Cerebellar nuclear complex (tissue), 1 donor: ENCODE data around the gene KRT23.

ENCODE experiments used
- DNase-seq, 2 experiments: peaks; one replicate each; lab custom pipeline; 2025; lab: John Stamatoyannopoulos, UW

The KRT23 gene

DNA sequence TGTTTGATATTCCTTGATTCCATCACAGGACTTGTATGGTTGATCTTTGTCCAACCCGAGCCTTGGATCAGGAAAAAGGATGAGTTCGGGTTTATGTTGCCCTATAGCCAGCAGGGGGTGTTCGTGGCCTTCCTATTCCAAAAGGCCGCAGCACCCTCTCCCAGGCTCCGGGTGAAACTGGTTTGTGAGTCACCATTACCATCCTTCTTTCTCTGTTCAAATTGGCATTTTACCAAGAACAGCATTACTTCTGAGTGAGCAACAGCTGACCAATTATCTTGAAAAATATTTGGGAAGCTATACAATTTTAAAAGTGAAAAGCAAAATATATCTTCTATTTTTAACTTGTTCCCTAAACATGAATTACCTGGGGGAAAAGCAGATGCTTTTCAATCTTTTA, 28.1 kb downstream of the KRT23 start:
- peak; percentile 12 to 65 for DNase-seq

GRCh38 chr17:40906613-40907012, 30.8 kb downstream of the KRT23 start:
- DNase-seq = no peak

GRCh38 chr17:40905370-40905769, 32.1 kb downstream of the KRT23 start:
- DNase-seq = no peak

DNA sequence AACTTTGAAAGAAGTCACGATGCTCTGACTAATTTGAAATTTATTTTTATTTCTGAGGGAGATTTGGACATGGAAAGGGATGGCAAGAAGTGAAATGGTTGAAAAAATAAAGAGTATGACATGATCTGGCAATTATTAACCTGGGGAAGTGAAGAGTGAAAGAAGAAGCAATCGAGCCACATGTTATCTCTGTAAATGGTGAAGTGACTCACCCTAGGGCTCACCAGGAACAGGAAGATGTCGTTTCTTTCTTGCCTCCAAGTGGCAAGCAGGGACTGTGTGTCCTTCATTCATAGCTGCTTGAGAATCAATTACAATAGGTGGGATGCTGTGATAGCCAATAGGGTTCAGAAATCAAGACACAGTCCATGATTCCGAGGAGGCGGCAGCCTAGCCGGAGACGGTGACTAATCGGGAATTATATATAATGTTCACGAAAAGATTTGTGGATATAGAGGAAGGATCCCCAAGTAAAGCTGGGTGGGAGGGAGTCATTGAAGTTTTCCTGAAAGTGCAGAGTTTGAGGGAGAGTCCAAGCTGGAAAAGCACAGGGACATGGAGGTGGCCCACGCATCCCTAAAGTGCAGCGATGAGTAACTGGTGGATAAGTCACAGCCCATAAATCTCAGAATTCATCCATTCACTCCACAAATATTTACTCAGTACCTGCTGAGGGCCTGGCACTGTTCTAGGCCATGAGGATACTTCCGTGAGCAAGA, 34.2 kb downstream of the KRT23 start:
- no peak for DNase-seq

GRCh38 chr17:40902498-40902897, 34.9 kb downstream of the KRT23 start:
- DNase-seq = no peak

DNA sequence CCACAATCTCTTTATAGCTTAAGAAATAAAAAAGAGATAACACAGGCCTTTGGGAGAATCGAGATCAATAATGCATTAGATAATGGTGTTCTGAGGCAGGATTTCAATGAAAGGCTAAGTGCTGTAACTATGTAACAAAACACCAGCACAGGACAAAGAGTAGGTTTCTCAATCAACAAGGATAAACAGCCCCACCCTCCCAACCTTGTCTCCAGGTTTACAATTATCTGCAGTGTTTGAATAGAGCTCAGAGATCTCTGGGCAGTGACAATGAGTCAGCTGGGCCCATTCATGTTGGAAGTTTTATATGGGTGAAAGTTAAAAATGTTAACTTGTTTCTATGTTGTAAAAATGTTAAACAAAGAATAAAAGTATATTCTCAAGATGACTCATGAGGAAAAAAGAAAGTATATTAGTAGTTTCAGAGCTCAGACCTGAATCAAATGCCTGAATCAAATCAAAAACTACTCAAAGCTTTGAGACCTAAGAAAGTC, 35.4 kb downstream of the KRT23 start:
- DNase-seq = no peak

DNA sequence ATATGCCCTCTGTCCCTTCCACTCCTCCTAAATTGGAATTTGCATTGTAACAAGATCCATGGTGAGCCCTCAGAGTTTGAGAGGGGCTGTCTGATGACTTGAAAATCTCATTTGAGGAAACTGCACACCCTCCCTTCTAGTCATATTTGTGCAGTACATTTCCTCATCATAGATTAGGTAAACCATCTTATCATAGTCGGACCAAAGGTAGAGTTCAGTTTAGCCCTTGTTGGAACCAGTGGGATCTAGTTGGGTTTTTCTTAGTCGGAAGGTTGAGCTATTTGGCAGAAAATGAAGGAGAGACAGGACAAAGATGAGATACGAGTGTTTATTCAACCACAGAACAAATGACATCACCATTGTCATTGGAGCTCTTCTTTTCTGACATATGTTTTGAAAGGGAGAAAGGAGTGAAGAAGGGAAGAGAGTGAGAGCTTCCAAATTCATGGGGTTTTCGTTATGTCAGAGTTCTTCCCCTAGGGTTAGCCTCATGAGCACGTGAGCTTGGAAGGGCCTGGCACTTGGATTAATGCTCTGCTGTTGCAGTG, 36.6 kb downstream of the KRT23 start:
- DNase-seq = no peak

DNA sequence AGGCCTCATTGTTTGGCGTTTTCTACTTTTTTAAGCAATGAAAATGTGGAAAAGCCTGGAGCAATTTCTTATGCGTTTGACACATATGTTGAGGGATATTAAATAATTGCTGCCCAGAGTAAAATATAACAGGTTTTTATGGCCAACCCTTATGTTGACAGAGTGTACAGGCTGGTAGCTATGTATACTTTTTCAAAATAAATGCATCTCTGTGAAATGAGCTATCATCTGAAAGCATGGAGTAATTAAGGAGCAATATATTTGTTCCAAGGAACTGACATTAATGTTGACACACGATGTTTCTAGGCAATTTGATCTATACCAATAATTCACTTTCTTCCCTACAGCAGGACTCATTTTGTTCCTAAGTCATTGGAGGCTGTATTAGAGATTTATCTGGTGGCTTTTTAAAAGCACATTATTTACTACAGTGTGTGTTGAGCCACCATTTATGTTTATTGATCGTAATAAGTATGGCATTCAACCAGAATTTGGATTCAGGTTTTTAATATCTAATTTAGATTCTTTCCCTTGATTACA, 40.5 kb downstream of the KRT23 start:
- DNase-seq = no peak

GRCh38 chr17:40895106-40895730, 42.2 kb downstream of the KRT23 start:
- DNase-seq = no peak

GRCh38 chr17:40888196-40888720, 49.2 kb downstream of the KRT23 start:
- DNase-seq = no peak

DNA sequence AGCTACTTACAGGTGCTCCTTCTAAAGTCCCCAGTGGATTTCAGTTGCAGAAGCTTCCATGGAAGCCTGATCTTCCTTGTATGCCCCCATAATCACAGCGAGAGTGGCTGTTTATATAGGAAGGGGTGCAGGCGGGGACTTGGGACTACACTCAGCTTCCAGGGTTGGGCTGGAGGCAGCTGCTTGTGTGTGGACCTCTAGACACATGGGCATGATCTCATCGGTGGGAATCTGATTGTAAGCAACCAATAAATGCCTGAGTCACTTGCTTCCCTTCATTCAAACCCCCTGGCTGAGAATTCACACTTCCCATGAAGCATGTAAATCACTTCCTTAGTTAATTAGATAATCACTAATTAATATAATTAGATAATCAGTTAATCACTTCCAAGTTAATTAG, 51.4 kb downstream of the KRT23 start:
- DNase-seq = no peak

DNA sequence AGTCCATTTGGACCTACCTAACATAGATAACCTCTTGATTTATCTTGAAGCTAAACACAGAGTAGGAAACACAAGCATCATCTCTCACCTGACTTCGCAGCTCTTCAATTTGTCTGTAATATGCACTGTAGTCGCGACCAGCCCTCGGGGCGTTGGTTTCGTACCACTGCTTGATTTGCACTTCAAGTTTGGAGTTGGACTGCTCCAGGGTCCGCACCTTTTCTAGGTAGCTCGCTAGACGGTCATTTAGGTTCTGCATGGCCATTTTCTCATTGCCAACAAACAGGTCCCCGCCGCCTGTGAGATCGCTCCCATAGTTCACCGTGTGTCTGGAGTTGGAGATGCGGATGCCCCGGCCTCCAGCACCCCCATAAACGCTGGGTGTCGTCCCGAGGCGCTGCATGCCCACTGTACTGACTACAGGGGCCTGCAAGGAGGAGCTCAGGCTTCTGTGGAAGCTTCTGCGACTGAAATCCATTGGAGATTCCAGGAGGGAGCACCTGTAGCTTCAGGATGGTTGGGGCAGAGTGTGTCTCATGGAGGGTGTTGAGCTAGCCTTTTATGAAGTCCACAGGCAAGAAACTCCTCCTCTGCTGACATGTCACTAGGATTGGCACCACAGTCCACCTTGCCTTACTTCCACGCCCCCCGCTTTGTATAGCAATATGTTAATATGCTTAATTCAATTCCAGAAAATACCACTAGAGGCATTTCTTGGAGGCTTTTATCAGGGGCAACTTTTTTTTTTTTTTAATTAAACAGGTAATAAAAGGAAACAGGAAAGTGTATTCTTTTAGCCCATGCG, 52.5 kb downstream of the KRT23 start, which contains the start of gene KRT20:
KRT20 (minus strand) TSS at position 535 of the 805 bp plus-strand sequence; CDS start at position 478, 57 bp downstream.
- DNase-seq = no peak

- no peak for DNase-seq
Observed at GRCh38 chr17:40883626-40884334, 53.7 kb downstream of the KRT23 start.

DNA sequence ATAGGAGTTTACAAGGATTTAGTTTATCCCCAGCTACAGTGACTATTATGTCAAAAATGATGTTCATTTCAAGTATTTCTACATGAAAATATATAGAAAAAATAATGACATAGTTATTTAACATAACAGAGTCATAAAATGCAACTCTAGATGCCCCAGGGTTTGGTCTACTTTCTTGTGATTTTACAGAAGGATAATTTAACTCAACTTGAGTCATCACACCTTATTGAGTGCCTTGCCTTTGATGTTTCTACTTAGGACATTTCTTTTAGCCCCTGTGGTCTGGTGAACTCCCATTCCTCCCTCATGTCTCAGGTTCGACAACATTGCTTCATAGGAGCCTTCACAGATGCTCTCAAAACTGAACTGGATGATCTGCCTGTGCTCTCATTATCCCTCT, 54.4 kb downstream of the KRT23 start:
- no peak for DNase-seq

DNA sequence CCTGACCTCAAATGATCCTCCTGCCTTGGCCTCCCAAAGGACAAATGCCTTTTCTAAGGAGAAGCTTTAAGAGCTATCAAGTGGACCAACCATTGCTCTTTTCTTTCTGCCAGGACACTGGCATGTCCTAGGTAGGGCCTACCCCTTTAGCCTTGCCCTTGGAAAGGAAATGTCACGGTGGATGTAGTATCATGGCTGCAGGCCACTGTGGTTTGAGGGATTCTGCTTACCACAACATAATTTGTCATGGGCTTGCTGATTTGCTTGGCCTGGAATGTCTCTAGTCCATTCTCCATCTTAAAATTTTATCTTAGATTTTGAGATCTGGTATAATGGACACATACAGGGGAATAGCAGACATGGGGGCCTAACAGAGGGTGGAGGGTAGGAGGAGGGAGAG, 58.4 kb downstream of the KRT23 start:
- DNase-seq = no peak

DNA sequence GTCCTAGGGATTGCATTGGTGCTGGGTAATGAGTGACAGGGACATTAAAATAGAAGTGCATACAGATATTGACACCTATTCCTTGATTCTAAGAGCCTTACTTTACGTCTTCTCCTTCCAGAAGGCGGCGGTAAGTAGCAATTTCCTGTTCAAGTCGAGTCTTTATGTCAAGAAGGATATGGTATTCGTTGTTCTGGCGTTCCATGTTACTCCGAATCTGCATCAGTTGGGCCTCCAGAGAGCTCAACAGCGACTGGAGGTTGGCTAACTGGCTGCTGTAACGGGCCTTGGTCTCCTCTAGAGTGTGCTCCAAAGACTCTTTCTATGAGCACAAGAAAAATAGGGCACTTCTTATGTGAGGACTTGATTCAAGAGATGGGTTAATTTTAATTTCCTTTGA, 59.4 kb downstream of the KRT23 start:
- no peak for DNase-seq

DNA sequence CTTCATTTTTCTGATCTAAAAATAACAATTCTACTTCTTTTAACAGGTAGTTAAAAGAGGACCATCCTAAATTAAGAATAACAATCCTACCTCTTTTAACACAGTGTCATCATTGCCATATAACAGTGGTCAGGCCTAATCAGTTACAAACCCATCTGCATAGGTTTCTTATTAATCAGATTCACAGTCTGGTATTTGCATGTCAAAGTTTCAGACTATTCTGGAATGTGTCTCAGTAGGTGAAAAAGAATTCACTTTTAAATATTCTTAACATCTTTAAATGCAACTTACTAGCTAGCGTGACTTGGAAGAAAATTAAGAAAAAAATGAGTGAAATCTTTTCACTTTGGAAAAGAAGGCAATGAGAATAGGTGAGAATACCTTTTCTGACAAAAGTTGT, 63.6 kb downstream of the KRT23 start:
- no peak for DNase-seq

- DNase-seq = no peak
Observed at GRCh38 chr17:40873255-40873654, 64.2 kb downstream of the KRT23 start.
